ENCODE measurements around the gene NUP93.

NUP93 gene

DNA sequence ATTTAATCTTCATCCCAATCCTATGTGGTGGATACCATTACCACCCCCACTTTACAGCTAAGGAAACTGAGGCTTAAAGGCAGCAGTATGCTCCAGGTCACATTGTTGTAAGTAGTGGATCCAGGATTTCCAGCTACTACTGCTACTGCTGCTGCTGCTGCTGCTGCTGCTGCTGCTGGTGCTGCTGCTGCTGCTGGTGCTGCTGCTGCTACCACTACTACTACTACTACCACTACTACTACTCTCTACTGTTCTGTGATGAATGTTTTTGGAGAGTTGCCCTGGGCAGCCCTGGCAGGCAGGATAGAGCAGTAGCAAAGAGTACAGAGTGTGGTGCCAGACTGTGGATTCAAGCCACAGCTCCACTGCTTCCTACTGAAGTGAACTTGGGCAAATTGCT is 85.8 kb downstream of the NUP93 start:
- no peak for DNase-seq (ENCODE audit: low read depth, low spot score)

DNA sequence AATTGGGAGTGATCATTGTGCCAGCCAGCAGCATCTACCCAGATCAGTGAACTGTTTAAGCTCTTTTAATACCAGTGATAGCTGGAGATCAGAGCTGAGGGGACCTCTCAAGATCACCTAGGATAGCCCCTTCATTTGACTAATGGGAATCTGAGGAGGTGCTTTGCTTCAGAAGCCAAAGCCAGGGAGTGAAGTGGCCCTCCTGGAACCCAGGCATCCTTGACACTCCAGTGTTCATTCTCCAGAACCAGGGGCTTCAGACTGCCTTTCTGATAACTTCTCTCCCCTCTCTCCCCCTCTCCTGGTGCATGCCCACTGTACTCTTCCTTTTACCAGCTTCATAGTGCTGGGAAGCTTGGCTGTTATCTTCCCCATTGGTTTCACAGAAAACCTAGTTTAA is 87.1 kb downstream of the NUP93 start:
- no peak for DNase-seq (ENCODE audit: low read depth, low spot score)

DNA sequence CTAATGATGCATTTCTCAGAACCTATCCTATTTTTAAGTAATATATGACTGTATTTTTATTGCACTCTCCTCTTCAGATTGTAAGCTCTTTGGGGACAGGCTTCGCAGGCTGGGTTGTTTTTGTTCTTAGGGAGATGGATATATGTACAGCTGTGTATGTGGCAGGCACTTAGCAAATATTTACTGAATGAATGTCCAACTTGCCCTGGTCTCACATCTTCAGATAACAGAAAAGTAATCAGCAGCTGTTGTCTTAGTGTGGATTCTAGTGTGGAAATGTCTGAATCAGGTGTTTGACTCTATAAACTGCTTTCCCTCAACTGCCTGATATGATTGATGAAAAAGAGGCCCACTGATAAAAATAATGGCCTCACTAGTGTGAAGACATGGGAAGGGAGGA is 88.0 kb downstream of the NUP93 start:
- no peak for DNase-seq (ENCODE audit: low read depth, low spot score)

DNA sequence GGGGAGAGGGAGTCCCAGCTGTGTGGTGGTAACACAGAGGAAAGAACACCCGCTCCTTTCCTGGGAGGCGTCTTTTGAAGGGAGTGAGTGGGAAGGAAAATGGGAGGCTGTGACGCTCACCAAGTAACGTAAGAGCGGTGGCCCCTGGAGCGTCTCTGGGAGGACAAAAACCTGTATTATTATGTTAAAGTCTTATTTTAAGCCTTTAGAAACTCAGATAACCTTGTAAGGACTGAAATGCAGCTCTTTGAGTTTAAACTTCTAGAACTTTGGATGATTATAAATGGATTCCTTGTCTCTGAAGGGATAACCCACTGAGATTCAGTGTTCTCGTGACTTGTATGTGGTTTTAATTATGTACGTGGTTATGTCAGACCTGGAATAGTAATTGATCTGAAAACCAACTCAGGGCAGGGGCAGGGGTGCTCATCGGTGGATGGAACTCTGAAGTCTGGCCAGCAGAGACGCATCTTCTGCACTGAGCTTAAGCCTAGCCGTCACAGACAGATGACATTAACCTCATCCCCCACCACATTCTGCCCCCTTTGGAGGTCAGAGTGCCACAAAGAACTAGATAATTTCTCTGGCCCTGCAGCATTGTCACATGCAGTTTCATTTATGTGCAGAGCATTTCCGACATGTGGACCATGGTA is 93.3 kb downstream of the NUP93 start:
- no peak for DNase-seq (ENCODE audit: low read depth, low spot score)

DNA sequence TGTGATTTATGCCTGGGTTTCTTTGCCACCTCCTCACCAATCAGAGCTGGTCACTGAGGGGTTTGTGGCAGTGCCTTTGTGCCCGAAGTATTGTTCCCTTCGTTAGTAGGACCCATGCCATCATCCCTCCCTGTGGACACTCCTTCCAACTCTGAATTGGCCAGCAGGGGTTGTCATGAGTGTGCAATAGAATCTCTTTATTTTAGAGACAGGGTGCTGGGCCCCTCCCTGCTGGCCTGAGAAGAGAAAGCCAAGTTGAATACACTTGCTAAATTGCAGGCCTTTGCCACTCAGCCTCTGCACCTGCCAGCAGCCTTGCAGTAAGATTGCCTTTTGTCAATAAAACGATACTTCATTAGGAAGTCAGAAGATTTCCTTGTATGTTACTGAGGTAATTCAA is 94.4 kb downstream of the NUP93 start:
- DNase-seq (ENCODE audit: low read depth, low spot score): no peak

DNA sequence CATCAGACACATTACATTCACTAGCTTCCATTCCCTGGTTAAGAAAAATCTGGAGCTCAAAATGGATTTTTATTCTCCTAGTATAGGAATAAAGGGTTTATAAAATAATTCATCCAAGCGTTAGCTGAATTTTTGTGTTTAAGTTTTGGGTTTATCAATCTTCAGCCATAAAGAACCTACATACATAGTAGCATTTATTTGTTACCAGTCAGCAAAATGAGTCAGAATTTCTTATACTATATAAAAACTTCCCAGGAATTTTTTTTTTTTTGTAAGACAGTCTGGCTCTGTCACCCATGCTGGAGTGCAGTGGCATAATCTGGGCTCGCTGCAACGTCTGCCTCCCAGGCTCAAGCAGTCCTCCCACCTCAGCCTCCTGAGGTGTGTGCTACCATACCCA is 94.9 kb downstream of the NUP93 start:
- no peak for DNase-seq (ENCODE audit: low read depth, low spot score)

DNA sequence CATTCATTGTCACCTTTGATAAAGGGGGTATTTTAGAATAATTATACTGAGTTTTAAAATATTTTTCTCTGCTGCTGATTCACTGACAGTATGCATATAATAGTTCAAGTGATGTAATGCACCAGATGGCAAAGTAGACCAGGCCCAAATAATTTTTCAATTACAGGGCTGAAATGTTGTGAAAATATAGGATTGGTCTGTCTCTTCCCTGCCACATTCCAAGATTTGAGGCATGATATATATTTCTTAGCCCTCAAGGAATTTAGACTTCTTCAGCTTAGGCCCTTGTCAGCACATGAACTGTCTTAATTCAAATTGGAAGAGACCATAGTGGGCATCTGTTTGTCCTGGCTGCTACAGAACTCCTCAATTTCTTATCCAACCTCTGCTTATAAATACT is 95.9 kb downstream of the NUP93 start:
- DNase-seq (ENCODE audit: low read depth, low spot score): no peak

DNA sequence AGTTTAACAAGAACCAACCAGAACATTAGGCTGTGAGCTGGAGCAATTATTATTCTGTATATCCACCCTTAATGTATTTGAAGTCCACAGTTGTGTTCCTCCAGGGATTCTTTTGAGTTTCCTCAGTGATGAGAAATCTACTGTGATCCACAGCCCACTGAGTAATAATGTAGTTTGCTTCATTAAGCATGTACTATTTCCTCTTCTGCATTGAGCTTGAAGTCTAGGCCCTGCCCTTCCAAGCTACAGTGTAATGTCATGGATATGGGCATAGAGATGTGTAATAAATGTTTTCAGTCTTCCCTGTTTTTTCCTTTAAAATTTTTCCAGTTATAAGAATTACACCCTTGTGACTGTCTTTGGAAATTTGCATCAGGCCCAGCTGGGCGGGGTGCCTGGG is 98.7 kb downstream of the NUP93 start:
- no peak for DNase-seq (ENCODE audit: low read depth, low spot score)

DNA sequence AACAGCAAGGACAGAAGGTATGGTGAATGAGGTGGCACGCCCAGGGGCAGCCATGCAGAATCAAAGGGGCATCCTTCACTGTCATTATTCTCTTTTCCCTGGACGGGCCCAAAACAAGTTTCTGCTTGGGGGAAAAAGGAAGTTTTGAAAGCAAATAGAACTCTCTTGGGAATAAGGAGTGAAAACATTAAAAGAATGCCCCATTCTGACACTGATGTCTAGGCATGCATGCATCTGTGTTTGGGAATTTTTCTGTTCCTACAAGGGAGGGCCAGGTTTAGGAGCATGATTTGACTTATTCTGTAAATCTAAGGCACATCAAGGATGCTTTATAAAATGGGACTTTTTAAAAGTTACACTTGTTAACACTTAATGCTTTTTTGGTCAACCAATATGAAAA is 100.7 kb downstream of the NUP93 start:
- DNase-seq (ENCODE audit: low read depth, low spot score): no peak

DNA sequence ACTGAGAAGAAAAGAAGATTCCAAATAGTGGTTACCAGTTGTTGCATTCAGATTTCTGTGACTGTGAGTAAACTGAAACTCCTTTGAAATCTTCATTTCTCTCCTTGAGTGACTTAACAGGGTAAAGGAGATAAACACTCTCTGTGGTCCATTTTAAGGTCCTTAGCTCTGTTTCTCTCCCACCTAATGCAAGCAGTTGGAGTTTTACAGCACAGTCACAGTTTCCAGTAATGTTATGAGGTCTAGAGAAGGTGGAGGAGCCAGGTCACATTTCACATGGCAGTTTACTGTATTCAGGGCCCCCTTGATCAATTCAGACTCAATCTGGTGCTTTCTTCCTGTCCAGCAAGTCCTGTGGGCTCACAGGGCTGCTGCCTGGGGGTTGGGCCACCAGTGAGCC is 102.8 kb downstream of the NUP93 start:
- DNase-seq (ENCODE audit: low read depth, low spot score): no peak

DNA sequence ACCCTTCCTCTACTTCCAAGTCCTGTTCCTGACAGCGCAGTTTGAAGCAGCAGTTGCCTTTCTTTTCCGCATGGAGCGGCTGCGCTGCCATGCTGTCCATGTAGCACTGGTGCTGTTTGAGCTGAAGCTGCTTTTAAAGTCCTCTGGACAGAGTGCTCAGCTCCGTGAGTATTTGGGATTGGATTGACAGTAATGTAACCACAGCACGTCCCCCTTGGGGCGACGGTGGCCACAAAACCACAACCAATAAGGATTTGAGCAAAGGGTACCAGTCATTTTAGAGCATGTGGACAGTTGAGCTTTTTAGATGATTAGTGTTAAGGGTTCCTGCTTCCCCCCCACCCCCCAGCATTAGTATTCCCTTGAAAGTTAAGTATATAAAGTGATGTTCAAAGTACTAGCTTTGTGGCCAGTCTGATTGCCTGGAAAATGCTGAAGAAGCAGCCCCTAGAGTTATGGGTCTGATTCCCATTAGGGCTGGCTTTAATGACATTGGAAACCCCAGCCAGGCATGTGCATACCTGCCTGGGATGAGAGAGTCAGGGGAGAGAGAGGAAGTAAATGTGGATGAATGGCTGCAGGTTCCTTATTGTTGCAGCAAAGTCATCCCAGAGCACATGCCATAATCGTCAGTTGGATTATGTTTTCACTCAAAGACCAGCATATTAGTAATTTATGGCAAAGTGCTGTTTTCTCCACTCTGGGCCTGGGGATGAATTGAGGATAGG is 103.5 kb downstream of the NUP93 start:
- no peak for DNase-seq (ENCODE audit: low read depth, low spot score)

DNA sequence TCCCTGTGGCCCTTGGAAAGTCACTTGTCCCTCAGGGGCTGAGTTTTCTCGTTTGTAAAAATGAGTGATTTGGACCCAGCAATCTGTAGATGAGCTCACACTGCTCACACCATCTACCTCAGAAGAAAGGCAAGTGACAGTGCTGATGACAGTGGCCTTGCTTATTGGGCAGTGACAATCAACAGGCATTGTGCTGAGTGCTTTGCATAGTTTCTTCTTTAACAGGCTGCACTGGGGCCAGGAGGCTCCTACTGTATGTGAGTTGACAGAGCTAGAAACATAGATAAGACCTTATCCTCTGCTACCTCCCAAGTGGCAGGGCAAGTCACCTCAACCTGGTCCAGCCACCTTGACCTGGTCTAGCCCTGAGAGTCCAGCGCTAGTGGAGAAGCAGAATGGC is 105.4 kb downstream of the NUP93 start:
- DNase-seq (ENCODE audit: low read depth, low spot score): no peak

DNA sequence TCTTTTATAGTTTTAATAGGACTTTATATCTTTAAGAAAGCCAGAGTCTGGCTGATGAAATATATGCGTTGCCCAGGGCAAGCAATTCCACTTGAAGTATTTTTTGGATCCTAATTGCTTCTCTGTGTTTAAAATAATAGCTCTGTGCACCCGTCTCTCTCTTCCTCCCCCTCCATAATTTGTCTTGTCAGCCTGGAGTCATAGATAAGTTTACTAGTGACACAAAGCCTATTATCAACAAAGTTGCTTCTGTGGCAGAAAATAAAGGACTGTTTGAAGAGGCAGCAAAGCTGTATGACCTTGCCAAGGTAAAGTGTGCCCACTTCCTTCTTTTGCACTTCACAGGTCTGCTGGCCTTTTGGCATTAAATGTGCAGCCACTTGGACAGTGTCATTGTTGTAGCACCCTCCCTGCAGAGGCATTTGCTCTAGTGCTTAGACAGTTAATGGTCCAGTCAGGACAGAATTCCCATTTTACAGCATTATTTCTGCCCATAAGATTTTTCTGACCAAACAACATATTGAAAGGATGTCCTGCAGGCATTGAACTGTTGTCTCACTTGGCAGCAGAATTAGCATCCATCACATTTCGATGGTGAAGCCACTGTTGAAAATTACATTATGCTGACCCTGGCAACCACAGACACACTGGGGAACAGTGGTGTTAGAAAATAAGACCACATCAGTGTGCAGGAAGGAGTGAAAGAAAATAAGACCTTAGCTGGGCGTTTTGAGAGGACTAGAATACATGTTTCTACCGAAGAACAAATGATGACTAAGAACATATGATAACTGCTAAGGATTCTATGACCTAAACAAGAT is 106.7 kb downstream of the NUP93 start:
- DNase-seq (ENCODE audit: low read depth, low spot score): no peak

DNA sequence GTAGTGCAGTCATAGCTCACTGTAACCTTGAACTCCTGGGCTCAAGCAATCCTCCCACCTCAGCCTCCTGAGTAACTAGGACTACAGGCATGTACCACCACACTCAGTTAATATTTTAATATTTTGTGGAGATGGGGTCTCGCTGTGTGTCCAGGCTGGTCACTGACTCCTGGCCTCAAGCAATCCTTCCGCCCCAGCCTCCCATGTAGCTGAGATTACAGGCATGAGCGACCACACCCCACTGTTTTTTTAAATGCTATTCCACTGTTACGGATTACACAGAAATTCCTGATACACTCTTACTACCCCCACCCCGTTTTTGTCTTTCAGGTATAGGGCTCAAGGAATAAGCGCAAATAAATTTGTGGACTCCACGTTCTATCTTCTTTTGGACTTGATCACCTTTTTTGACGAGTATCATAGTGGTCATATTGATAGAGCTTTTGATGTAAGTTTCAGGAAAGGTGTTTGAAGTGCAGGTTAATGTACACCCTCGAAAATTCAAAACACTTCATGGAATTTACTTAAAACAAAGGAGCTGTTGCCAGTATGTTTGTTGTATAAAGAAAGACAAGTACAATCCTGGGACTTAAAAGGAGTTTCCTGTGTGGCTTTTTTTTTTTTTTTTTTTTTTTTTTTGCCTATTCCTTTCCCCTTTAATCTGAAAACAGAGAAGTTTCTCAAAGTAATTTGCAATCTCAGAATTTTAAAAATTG is 108.9 kb downstream of the NUP93 start:
- DNase-seq (ENCODE audit: low read depth, low spot score): no peak

DNA sequence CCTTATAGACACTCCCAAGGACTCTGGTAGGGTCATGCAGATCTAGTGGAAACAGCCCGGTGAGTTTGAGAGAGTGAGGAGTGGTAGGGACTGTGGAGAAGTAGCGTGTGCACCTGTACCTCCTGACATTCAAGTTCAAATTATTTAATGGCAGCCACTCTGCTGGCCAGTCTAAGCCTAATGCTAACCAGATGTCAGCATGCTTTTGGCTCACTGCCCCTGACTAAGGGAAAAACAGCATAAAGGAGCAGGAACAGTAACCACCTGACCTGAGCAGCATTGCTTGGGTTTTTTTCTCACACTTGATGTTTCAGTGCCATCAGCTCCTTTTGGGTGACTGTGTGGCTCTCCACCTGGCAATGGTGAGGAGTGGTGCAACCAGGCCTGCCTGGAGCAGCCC is 111.3 kb downstream of the NUP93 start:
- no peak for DNase-seq (ENCODE audit: low read depth, low spot score)

DNA sequence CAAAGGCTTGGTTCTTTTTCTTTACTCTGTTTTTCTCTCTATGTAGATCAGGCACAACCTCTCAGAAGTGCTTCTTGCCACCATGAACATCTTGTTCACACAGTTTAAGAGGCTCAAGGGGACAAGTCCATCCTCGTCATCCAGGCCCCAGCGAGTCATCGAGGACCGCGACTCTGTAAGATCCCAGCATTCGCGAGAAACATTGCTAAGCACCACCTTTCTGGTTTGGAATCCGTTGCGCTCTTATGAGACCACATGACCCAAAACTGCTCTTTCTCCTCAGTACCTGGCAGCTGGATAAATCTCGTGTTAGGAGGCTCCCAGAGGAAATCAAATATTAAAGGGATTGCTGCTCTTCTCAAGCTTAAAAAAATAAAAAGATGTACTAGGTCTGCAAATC is 111.7 kb downstream of the NUP93 start:
- DNase-seq (ENCODE audit: low read depth, low spot score): no peak

DNA sequence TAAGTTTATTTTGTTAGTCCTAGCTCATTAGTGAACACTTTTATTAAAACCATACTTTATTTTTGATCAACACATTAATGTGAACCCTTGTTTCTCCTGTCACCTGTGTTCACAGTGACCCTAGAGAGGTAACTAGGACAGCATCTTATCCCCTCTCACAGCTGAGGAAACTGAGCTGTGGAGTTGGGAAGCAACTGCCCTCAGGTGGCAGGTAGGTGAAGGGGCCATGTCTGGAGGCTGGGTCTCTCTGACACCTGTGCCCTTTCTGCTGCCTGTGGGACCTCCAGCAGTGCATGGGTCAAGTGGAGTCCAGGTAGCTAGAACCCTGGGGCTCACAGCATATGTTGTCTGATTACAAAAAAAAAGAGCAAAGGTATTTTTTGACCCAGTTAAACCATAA is 112.2 kb downstream of the NUP93 start:
- DNase-seq (ENCODE audit: low read depth, low spot score): no peak

DNA sequence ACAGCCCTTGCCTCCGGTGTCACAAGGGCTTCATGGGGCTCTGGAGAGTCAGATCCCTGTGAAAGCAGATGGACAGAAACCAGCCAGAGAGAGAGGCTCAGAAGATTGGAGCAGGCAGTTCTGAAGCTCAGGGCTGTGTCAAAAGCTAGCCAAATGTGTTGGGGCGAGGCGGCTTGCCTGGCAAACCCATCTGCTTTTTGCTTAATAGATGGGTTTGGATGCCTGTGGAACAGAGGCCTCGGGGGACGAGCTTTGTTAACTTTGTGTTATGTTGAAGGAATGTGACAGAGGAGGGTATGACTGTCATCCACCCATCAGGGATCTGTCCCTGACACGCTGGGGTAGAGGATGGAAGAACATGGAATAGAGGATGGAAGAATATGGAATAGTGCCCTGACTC is 114.1 kb downstream of the NUP93 start:
- no peak for DNase-seq (ENCODE audit: low read depth, low spot score)

DNA sequence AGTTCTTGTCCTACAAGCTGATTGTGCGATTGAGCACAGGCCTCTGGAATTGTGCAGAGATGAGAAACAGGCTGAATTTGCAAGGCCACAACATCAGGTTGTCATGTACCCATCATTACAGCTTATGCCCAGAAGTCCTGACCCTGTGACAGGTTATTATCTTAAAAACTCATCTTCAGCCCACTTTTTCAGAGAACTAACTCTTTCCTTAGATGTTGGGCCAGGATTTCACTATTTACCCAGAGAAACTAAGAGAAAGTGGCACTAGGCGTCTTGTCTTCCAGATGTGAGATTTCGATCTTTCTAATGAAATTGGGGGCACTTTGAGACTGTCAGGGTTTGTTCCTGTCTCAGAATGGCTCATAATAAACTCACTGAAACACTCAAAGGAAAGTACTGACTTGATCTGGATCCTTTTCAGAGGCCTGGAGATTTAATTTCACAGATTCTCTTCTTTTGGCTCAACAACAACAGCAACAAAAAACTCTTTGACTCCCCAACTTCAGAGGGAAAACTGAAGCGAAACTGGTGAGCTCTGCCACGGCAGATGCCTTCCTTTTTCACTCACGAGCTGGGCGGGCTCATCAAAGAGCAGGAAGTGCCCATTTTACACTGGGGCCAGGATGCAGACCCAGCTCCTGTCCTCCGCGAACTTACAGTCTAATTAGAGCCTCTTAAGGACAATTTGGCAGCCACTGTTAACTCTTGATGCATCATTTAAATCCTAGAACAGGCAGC is 117.4 kb downstream of the NUP93 start:
- no peak for DNase-seq (ENCODE audit: low read depth, low spot score)

DNA sequence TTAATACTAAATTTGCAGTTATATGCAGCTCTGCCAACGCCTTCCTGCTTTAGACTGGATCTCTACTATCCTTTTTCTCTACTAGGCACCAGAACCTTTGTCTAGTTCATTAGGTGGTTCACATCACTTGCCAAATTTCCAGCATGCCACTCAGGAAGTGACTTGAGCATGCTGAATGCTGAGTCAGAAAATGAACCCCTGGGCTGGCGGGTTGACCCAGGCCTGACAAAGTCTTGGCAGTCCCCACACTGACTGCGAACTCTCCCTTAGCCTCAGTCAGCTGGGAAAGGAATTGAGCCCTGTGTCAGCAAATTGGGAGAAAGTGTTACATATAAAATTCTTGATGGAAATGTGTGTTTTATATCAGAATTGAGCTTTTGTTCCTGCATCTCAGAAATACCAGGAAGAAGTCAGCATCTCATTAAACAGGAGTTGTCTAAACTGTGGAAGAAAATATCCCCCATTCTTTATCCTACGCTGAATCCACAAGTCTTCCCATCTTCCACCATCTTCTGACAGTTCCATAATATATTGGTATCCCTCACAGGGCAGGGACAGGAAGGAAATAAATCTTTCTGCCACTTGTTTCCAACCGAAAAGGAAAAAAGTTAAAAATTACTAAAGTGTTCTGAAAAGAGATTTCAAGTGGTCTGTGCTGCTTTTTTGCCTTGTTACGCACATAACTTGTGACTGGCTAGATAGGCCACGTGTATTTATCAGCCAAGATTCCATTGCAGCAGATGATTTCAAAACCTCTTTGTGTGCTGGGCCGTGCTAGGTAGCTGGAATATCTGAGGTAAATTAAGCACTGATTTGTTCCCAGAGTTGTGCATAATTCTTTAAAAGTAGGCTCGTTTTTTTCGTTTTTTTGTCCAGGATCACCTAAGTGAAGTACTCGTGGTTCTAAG is 118.4 kb downstream of the NUP93 start:
- DNase-seq (ENCODE audit: low read depth, low spot score): no peak
